AG04449 (cell line): Measurements from ENCODE around the gene DIRAS1.

Experiments
- CTCF ChIA-PET: fragments of 350-600 bp; formaldehyde crosslinking; extraction: SDS; loops from one replicate; lab custom pipeline; 2021; ENCODE audit warnings: antibody characterized with exemption; lab: Yijun Ruan, JAX
- POLR2A ChIA-PET: fragments of 400-600, 350-600 bp; formaldehyde crosslinking; extraction: SDS; loops from one replicate; lab custom pipeline; 2020; ENCODE audit warnings: antibody characterized with exemption, inconsistent platforms; lab: Yijun Ruan, JAX
- DNase-seq: peaks from one replicate; pipeline ENCODE4 v3.0.0-alpha.2; 2010; ENCODE audit warnings: low read depth, low spot score
- H3K4me3 ChIP-seq: 2 replicates; pipeline ENCODE4 v1.5.1; 2011; ENCODE audit warnings: low read depth, mild to moderate bottlenecking, control low read depth, low read length
- TF ChIP-seq, protein P1 (sequence below): IDR thresholded peaks from one replicate; pipeline ENCODE4 v1.5.1; 2011; ENCODE audit warnings: mild to moderate bottlenecking, moderate library complexity, low read length, control low read depth, inconsistent platforms; ENCODE audit not compliant: insufficient read depth; ENCODE audit errors: missing control alignments

The DIRAS1 gene

DNA sequence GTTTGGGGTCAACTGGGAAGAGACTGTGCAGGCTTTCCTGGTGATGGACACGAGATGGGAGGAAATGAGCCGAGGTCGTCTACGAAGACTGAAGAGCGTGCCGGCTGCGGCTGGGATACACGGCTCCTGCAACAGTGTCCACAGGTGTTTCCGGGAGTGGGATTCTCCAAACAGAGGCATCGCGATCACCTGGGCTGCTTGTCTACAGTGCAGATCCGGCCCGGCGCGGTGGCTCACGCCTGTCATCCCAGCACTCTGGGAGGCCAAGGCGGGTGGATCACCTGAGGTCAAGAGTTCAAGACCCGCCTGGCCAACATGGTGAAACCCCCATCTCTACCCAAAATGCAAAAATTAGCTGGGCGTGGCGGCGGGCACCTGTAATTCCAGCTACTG, 30.3 kb upstream of the DIRAS1 start:
- CTCF ChIA-PET, result interaction anchor here (1.1 to 9.8 kb wide), 5 partner anchors 10 to 102 kb away, joined by 3 to 287 read pairs (median 9); partner anchors contain the start of gene SLC39A3

DNA sequence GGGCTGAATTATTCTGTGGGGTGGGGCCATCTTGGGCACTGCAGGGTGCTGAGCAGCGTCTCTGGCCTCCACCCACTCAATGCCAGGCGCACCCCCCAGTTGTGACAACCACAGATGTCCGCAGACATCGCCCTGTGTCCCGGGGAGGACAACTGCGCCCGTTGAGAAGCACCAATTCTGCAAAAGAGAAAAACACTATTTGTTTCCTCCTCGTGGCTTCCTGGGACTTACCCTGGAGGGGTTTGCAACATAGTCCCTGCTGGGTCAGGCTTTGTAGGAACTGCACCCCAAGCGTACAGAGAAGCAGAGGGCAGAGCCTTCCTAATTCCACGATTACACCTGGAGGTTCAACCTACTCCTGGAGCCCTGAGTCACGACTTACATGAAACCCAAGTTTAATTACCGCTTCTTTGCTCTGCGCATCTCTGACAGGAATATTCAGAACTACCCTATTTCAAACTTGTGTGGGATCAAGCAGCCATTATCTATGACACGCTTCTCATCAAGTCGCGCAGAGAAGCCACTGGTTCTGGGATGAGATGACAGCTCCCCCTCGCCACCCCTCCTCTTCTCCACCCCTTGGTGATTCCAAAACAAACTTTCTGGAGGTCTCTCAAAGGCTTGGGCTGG, 29.8 kb upstream of the DIRAS1 start:
- DNase-seq, result no peak
- TF ChIP-seq, protein P1, sequence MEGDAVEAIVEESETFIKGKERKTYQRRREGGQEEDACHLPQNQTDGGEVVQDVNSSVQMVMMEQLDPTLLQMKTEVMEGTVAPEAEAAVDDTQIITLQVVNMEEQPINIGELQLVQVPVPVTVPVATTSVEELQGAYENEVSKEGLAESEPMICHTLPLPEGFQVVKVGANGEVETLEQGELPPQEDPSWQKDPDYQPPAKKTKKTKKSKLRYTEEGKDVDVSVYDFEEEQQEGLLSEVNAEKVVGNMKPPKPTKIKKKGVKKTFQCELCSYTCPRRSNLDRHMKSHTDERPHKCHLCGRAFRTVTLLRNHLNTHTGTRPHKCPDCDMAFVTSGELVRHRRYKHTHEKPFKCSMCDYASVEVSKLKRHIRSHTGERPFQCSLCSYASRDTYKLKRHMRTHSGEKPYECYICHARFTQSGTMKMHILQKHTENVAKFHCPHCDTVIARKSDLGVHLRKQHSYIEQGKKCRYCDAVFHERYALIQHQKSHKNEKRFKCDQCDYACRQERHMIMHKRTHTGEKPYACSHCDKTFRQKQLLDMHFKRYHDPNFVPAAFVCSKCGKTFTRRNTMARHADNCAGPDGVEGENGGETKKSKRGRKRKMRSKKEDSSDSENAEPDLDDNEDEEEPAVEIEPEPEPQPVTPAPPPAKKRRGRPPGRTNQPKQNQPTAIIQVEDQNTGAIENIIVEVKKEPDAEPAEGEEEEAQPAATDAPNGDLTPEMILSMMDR, result no peak
- H3K4me3 ChIP-seq, result no peak overlapping the region
- CTCF ChIA-PET, result interaction anchor here (1.1 to 9.8 kb wide), 10 partner anchors 9 to 110 kb away, joined by 3 to 287 read pairs (median 10); partner anchors contain the start of gene SLC39A3
- POLR2A ChIA-PET, result no interaction called here

More for the DNA sequence above, 30.3 kb upstream of the DIRAS1 start:
- H3K4me3 ChIP-seq, result no peak overlapping the region
- DNase-seq, result no peak
- TF ChIP-seq, protein P1, result no peak
- POLR2A ChIA-PET, result no interaction called here

DNA sequence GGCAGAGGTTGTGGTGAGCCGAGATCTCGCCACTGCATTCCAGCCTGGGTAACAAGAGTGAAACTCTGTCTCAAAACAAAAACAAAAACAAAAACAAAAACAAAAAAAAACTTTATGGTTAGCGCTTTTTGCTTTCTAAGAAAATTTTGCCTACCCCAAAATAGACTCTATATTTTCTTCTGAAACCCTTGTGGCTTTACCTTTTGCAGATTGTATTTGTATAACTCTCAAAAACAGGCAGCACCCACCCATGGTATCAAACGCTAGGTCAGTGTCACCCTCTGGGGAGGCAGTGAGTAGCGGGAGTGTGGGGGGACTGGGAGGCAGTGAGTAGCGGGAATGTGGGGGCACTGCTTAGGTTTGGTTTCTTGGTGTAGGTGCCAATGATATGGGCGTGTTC, 26.2 kb upstream of the DIRAS1 start:
- POLR2A ChIA-PET, result no interaction called here
- CTCF ChIA-PET, result interaction anchor here (0.9 to 9.8 kb wide), 4 partner anchors 17 to 98 kb away, joined by 3 to 287 read pairs (median 8); no protein-coding TSS in a partner anchor

DNA sequence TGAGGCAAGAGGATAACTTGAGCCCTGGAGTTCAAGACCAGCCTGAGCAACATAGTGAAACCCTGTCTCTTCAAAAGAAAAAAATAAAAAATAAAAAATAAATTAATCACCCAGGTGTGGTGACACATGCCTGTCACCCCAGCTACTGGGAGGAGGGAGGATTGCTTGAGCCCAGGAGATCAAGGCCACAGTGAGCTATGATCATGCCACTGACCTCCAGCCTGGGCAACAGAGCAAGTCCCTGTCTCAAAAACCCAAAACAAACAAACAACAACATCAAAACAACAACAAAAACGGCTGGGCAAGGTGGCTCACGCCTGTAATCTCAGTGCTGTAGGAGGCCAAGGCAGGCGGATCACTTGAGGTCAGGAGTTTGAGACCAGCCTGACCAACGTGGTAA, 22.9 kb upstream of the DIRAS1 start:
- ChIA-PET CTCF (interaction anchor here (2.6 kb wide), 1 partner anchor 96 kb away, joined by 8 read pairs; no protein-coding TSS in a partner anchor), POLR2A (no interaction called here)
- no peak for DNase-seq
- H3K4me3 ChIP-seq, result no peak overlapping the region
- TF ChIP-seq, protein P1, result no peak

More for the DNA sequence above, 26.2 kb upstream of the DIRAS1 start:
- no peak overlapping the region for H3K4me3 ChIP-seq
- TF ChIP-seq, protein P1, result no peak
- DNase-seq, result no peak

DNA sequence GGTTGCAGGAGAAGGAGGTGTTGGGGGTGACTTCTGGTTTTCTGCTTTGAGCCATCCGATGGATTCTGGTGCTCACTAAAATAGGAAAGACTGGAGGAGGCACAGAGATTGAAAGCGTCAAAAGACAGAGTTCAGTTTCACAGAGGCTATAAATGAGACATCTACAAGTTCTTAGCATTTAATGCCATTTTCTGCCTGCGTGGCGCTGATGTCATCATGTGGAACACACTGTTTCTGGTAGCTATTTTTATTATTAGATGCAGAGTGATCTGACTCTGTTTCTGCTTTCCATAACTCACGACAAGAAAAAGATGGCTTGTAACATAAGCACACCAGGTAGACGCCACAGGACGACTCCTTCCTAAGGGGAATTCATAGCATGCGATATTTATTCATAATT, 21.9 kb upstream of the DIRAS1 start:
- no peak overlapping the region for H3K4me3 ChIP-seq
- TF ChIP-seq, protein P1, result no peak
- no peak for DNase-seq
- ChIA-PET CTCF (interaction anchor here (2.6 kb wide), 1 partner anchor 95 kb away, joined by 8 read pairs; no protein-coding TSS in a partner anchor), POLR2A (no interaction called here)

DNA sequence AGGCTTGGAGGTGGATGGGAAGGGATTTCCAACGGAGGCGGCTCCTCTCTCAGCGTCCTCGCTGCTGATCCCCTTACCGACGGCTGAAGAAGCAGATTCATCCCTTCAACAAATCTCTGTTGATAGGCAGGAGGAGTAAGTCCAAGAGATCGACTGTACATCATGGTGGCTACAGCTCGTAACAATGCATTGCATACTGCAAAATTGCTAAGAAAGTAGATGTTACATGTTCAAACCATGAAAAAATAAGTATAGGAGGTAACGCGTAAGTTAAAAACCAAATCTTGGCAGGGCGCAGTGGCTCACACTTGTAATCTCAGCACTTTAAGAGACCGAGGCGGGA, 19.1 kb upstream of the DIRAS1 start:
- no peak for DNase-seq
- POLR2A ChIA-PET, result interaction anchor here (1.0 kb wide), 1 partner anchor 9 kb away, joined by 3 read pairs; no protein-coding TSS in a partner anchor
- TF ChIP-seq, protein P1, result no peak
- CTCF ChIA-PET, result interaction anchor here (1.1 to 1.8 kb wide), 2 partner anchors 11 to 92 kb away, joined by 3 to 7 read pairs; no protein-coding TSS in a partner anchor
- H3K4me3 ChIP-seq, result no peak overlapping the region
